GM23338 (cell line): ENCODE measurements around the gene MYO9B. TPM values are rescaled to one million over a fixed set of nuclear protein-coding genes. Genes with fewer than 3 reads are reported as not detected.

Experiments
- ATAC-seq: fragments of 200-7000 bp; cut with Tn5 transposase; 3 replicates; pipeline ENCODE4 v1.9.1; 2020
- DNase-seq: peaks from one replicate; pipeline ENCODE4 v3.0.0-alpha.2; 2015; ENCODE audit warnings: low spot score
- H2AFZ ChIP-seq: fragments of 200-600 bp; sonication (generic); 2 replicates; pipeline ENCODE4 v1.8.0; 2016; ENCODE audit warnings: antibody characterized with exemption, mild to moderate bottlenecking, moderate library complexity
- H3F3A ChIP-seq: fragments of 200-600 bp; sonication (generic); replicated peaks from 2 replicates; pipeline ENCODE4 v1.8.0; 2017; ENCODE audit warnings: antibody characterized with exemption, mixed run types, low read depth
- H3K27ac ChIP-seq: fragments of 200-600 bp; sonication (generic); 2 replicates; pipeline ENCODE4 v1.6.1; 2016; ENCODE audit warnings: low read depth
- H3K27me3 ChIP-seq: fragments of 200-600 bp; sonication (generic); 2 replicates; pipeline ENCODE4 v1.8.0; 2016; ENCODE audit warnings: mild to moderate bottlenecking, mixed run types, moderate library complexity; ENCODE audit not compliant: insufficient read depth
- H3K36me3 ChIP-seq: fragments of 200-600 bp; sonication (generic); 2 replicates; pipeline ENCODE4 v1.8.0; 2016; ENCODE audit warnings: mild to moderate bottlenecking; ENCODE audit not compliant: insufficient read depth
- H3K4me1 ChIP-seq: fragments of 200-600 bp; sonication (generic); 2 replicates; pipeline ENCODE4 v1.8.0; 2016; ENCODE audit warnings: mild to moderate bottlenecking, moderate library complexity; ENCODE audit not compliant: insufficient read depth
- H3K4me2 ChIP-seq: fragments of 200-600 bp; sonication (generic); 2 replicates; pipeline ENCODE4 v1.7.1; 2017; ENCODE audit warnings: mixed run types
- H3K4me3 ChIP-seq: fragments of 200-600 bp; sonication (generic); 2 replicates; pipeline ENCODE4 v1.6.1; 2016; ENCODE audit warnings: mixed run types
- H3K79me2 ChIP-seq: fragments of 200-600 bp; sonication (generic); replicated peaks from 2 replicates; pipeline ENCODE4 v1.8.0; 2017; ENCODE audit warnings: mild to moderate bottlenecking; ENCODE audit not compliant: insufficient read depth
- H3K9me2 ChIP-seq: fragments of 200-600 bp; sonication (generic); 2 replicates; pipeline ENCODE4 v1.8.0; 2017; ENCODE audit not compliant: insufficient read depth
- H4K20me1 ChIP-seq: fragments of 200-600 bp; sonication (generic); replicated peaks from 2 replicates; pipeline ENCODE4 v1.8.0; 2017; ENCODE audit warnings: mild to moderate bottlenecking; ENCODE audit not compliant: insufficient read depth
- H3K27ac Mint-ChIP-seq: 2 replicates; pipeline ENCODE4 v1.8.0; 2020; ENCODE audit warnings: inconsistent platforms, mild to moderate bottlenecking, moderate library complexity, mixed read lengths
- H3K27me3 Mint-ChIP-seq: 3 replicates; pipeline ENCODE4 v1.8.0; 2022; ENCODE audit warnings: low read depth, mild to moderate bottlenecking, moderate library complexity, mixed read lengths, inconsistent platforms; ENCODE audit not compliant: insufficient read depth, poor library complexity
- H3K36me3 Mint-ChIP-seq: 3 replicates; pipeline ENCODE4 v1.8.0; 2021; ENCODE audit warnings: low read depth, mild to moderate bottlenecking, inconsistent platforms, moderate library complexity, mixed read lengths
- H3K4me1 Mint-ChIP-seq: 3 replicates; pipeline ENCODE4 v1.8.0; 2020; ENCODE audit warnings: mild to moderate bottlenecking, inconsistent platforms, mixed read lengths
- H3K4me3 Mint-ChIP-seq: 3 replicates; pipeline ENCODE4 v1.8.0; 2021; ENCODE audit warnings: moderate library complexity, mild to moderate bottlenecking, inconsistent platforms, mixed read lengths
- H3K9me3 Mint-ChIP-seq: 3 replicates; pipeline ENCODE4 v1.8.0; 2020; ENCODE audit warnings: moderate library complexity, mild to moderate bottlenecking, inconsistent platforms, mixed read lengths
- CREB1 ChIP-seq: fragments of 250-450 bp; sonication (Bioruptor Pico); IDR thresholded peaks from 2 replicates; pipeline ENCODE4 v1.5.0; 2020; ENCODE audit warnings: low read depth, mild to moderate bottlenecking, moderate library complexity
- CTCF ChIP-seq, 2 experiments: fragments of 200-600 bp in 1 of 2; sonication (generic) in 1 of 2; conservative IDR thresholded peaks; 2 replicates each; pipeline versions ENCODE4 v1.5.1 to v1.6.1; 2016 to 2017; ENCODE audit warnings: antibody characterized with exemption in 2 of 2, low read depth in 2 of 2, mild to moderate bottlenecking in 2 of 2, moderate library complexity in 1 of 2
- ETS1 ChIP-seq: IDR thresholded peaks from 2 replicates; pipeline ENCODE4 v1.6.1; 2016; ENCODE audit warnings: antibody characterized with exemption
- EZH2 ChIP-seq: fragments of 200-600 bp; sonication (generic); IDR thresholded peaks from one replicate; pipeline ENCODE4 v1.8.0; 2017; ENCODE audit warnings: antibody characterized with exemption, mild to moderate bottlenecking, low read depth; ENCODE audit not compliant: unreplicated experiment
- EZH2phosphoT487 ChIP-seq: fragments of 200-600 bp; sonication (generic); IDR thresholded peaks from one replicate; pipeline ENCODE4 v1.8.1; 2018; ENCODE audit warnings: antibody characterized with exemption; ENCODE audit not compliant: unreplicated experiment
- JUNB ChIP-seq: IDR thresholded peaks from one replicate; pipeline ENCODE4 v1.6.1; 2016; ENCODE audit warnings: antibody characterized with exemption; ENCODE audit not compliant: unreplicated experiment
- NANOG ChIP-seq: IDR thresholded peaks from 2 replicates; pipeline ENCODE4 v1.6.1; 2016; ENCODE audit warnings: antibody characterized with exemption, borderline replicate concordance
- POLR2AphosphoS5 ChIP-seq: IDR thresholded peaks from 2 replicates; pipeline ENCODE4 v1.6.1; 2016; ENCODE audit warnings: antibody characterized with exemption, low read depth
- STAT1 ChIP-seq: IDR thresholded peaks from one replicate; pipeline ENCODE4 v1.6.1; 2016; ENCODE audit warnings: antibody characterized with exemption; ENCODE audit not compliant: unreplicated experiment
- ZNF114 ChIP-seq: fragments of 250-450 bp; sonication (Bioruptor Pico); IDR thresholded peaks from 2 replicates; pipeline ENCODE4 v1.5.0; 2020; ENCODE audit warnings: mild to moderate bottlenecking, moderate library complexity
- ZNF331 ChIP-seq: fragments of 250-450 bp; sonication (Bioruptor Pico); IDR thresholded peaks from 2 replicates; pipeline ENCODE4 v1.5.0; 2020; ENCODE audit warnings: low read depth, mild to moderate bottlenecking, moderate library complexity
- ZNF462 ChIP-seq: fragments of 250-450 bp; sonication (Bioruptor Pico); IDR thresholded peaks from 2 replicates; pipeline ENCODE4 v1.5.0; 2020; ENCODE audit warnings: mild to moderate bottlenecking, moderate library complexity
- polyA plus RNA-seq: library from polyadenylated mRNA; unstranded; fragments of >200 nt; fragmentation: Nextera tagmentation; extraction: Ambion mirVana; gene quantifications from 2 replicates; pipeline ENCODE4 v1.2.1, GENCODE V29; 2016
- total RNA-seq: library from RNA; depleted of rRNA; stranded (reverse); fragments of >200 nt; shearing (Covaris generic); gene quantifications from 2 replicates; pipeline ENCODE4 v1.2.3, GENCODE V29; 2014
- TF ChIP-seq, protein P1 (sequence below): IDR thresholded peaks from one replicate; pipeline ENCODE4 v1.6.1; 2018; ENCODE audit warnings: antibody characterized with exemption; ENCODE audit not compliant: unreplicated experiment

MYO9B gene
- total and polyA plus RNA-seq, 2 experiments from 2014 or later, result 28.7 to 61.3 TPM

DNA sequence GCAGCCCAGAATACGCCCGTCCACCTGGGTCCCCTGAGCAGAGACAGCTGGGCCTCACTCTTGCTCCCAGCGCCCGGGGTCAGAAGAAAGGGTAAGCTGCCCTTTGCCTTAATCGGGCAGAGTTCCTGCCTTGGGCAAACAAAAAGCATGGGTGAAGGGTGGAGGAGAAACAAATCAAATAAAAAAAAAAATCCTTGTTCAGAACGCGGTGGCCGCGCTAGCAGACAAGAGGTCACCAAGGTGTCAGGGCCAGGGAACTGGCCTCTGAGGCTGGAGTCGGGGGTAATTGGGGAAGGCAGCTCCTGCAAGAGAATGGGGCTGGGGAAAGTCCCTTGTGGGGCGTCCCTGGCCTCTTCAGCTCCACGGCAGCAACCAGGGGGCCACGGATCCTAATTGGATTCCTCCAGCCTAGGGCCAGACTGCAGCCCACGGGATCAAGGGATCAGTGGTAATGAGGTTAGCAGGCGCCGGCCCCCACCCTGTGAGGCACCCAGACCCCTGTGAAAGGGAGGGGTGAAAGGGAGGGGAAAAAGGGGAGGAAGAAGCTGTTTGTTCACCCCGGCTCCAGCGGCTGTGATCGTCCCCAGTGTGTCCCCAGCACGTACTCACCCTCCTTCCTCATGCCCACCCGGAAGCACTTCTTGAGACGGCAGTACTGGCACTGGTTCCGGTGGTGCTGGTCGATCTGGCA lies 164.6 kb downstream of the MYO9B start:
- H3K4me3 Mint-ChIP-seq, result no peak overlapping the region
- Histone ChIP-seq H3K4me1 (peaks cover 15% of the 10 kb centered on the region), H4K20me1 (peaks cover 15% of the 10 kb centered on the region; the same call in 1 of the 2 replicates), H3K27me3 (no peaks in the 10 kb centered on the region), H3K4me3 (no peak overlapping the region), H3K27ac (0 out of 2 replicates have a peak overlapping the region, but pooled peaks have one; percentile 39), H3K79me2 (peaks cover 64% of the 10 kb centered on the region), H3F3A (peaks cover 36% of the 10 kb centered on the region), H3K4me2 (no peak overlapping the region), H2AFZ (no peak overlapping the region), H3K36me3 (no peaks in the 10 kb centered on the region), H3K9me2 (no peaks in the 10 kb centered on the region)
- DNase-seq, result no peak
- TF ChIP-seq CTCF (conservative IDR thresholded peaks at IDR 0.05; ENCODE audit: low read depth in 2 of 2), result no peak
- no peak for TF ChIP-seq ZNF462 (CRISPR knock-in tag)
- no peak for TF ChIP-seq EZH2
- no peak for TF ChIP-seq STAT1
- no peak for TF ChIP-seq ZNF114 (CRISPR knock-in tag)
- TF ChIP-seq ZNF331, result no peak
- no peak for TF ChIP-seq EZH2phosphoT487
- TF ChIP-seq JUNB, result no peak
- no peak for TF ChIP-seq CREB1 (CRISPR knock-in tag)
- TF ChIP-seq, protein P1, sequence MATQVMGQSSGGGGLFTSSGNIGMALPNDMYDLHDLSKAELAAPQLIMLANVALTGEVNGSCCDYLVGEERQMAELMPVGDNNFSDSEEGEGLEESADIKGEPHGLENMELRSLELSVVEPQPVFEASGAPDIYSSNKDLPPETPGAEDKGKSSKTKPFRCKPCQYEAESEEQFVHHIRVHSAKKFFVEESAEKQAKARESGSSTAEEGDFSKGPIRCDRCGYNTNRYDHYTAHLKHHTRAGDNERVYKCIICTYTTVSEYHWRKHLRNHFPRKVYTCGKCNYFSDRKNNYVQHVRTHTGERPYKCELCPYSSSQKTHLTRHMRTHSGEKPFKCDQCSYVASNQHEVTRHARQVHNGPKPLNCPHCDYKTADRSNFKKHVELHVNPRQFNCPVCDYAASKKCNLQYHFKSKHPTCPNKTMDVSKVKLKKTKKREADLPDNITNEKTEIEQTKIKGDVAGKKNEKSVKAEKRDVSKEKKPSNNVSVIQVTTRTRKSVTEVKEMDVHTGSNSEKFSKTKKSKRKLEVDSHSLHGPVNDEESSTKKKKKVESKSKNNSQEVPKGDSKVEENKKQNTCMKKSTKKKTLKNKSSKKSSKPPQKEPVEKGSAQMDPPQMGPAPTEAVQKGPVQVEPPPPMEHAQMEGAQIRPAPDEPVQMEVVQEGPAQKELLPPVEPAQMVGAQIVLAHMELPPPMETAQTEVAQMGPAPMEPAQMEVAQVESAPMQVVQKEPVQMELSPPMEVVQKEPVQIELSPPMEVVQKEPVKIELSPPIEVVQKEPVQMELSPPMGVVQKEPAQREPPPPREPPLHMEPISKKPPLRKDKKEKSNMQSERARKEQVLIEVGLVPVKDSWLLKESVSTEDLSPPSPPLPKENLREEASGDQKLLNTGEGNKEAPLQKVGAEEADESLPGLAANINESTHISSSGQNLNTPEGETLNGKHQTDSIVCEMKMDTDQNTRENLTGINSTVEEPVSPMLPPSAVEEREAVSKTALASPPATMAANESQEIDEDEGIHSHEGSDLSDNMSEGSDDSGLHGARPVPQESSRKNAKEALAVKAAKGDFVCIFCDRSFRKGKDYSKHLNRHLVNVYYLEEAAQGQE, result no peak
- TF ChIP-seq ETS1, result no peak
- TF ChIP-seq NANOG, result no peak
- no peak for TF ChIP-seq POLR2AphosphoS5
- peaks cover 23% of the 10 kb centered on the region for H3K36me3 Mint-ChIP-seq
- H3K9me3 Mint-ChIP-seq, result no peaks in the 10 kb centered on the region
- no peak for ATAC-seq
- H3K4me1 Mint-ChIP-seq, result peaks cover 33% of the 10 kb centered on the region
- peak overlapping the region; percentile 6; the same call in 1 of the 2 replicates for H3K27ac Mint-ChIP-seq
- peaks cover 20% of the 10 kb centered on the region for H3K27me3 Mint-ChIP-seq
